Left cardiac atrium (tissue), 4 donors: Measurements from ENCODE around the gene SRPX. TPM values are rescaled to one million over a fixed set of nuclear protein-coding genes. Genes with fewer than 3 reads are reported as not detected.

ENCODE experiments used
- ATAC-seq, 2 donors: fragments of 200-7000 bp; cut with Tn5 transposase; one replicate each; pipeline ENCODE4 v1.9.1; 2020; ENCODE audit warnings: mild to moderate bottlenecking in 2 of 2, moderate library complexity in 2 of 2
- DNase-seq: peaks from one replicate; pipeline ENCODE4 v3.0.0-alpha.2; 2020
- intact Hi-C, 2 donors: fragments of 100-400 bp; cut with DNase I; formaldehyde crosslinking; loops; one replicate each; pipeline versions ENCODE4 v1.14.1 to v1.15.1; 2022 to 2023
- long read RNA-seq: library from polyadenylated mRNA; unstranded; transcript quantifications from one replicate; pipeline ENCODE4 v2.0.0, GENCODE V29; 2021
- total RNA-seq, 2 donors: library from RNA; stranded (reverse); fragmentation: NEBNext Ultra II Directional; extraction: Animal tissue kit (Norgen Biotek cat#: 25700); gene quantifications; one replicate each; pipeline ENCODE4 v1.2.1, GENCODE V29; 2021
- donor health status: DM: no; HTN: yes; CAD: no.
- donor health status: DM: no; HTN: yes; CAD: no; lungs with severe emphysema.
- donor health status: DM: yes; HTN: yes; CAD: no.
- donor health status: Dilated cardiomyopathy.

The SRPX gene
- 100 to 1,000 TPM; 101 to 108 TPM for total RNA-seq
- long read RNA-seq, transcript SRPX-205 (9 exons, 1,780 nt) = minor isoform, 6 of 270 reads
- long read RNA-seq, transcript SRPX-206 (9 exons, 1,842 nt) = minor isoform, 54 of 270 reads
- long read RNA-seq, transcript SRPX-201 (10 exons, 1,874 nt) = major isoform, 192 of 270 reads
- long read RNA-seq, partial matches to known transcripts = 6 of 270 reads
- long read RNA-seq, other reads (novel, unspliced or antisense) = 10 of 270 reads

- ATAC-seq (peak; percentile 84 to 92), DNase-seq (peak; percentile 53)
- intact Hi-C loops = no loop called here
These were observed at the start of gene SRPX for GRCh38 chrX:38220415-38221390. SRPX (minus strand) TSS chrX:38220871; CDS start chrX:38220792, 79 bp downstream.

- DNase-seq (no peak), ATAC-seq (no peak)
- intact Hi-C loops = no loop called here
These were observed 47.3 kb upstream of the SRPX start for GRCh38 chrX:38268011-38268410.

GRCh38 chrX:38262715-38263620, 42.3 kb upstream of the SRPX start:
- intact Hi-C loops = no loop called here
- DNase-seq (no peak), ATAC-seq (no peak)

- DNase-seq (no peak), ATAC-seq (no peak)
- intact Hi-C loops = no loop called here
These were observed 39.6 kb upstream of the SRPX start for GRCh38 chrX:38260231-38260630.

- intact Hi-C loops = no loop called here
- DNase-seq (no peak), ATAC-seq (no peak)
These were observed 35.3 kb upstream of the SRPX start for GRCh38 chrX:38256019-38256418.

GRCh38 chrX:38249965-38250364, 29.3 kb upstream of the SRPX start:
- ATAC-seq = no peak
- DNase-seq = no peak
- intact Hi-C loops = no loop called here

GRCh38 chrX:38247051-38247450, 26.4 kb upstream of the SRPX start:
- no peak for ATAC-seq
- intact Hi-C loops = no loop called here
- no peak for DNase-seq

- DNase-seq = no peak
- no peak for ATAC-seq
- intact Hi-C loops = no loop called here
These were observed 19.9 kb upstream of the SRPX start for GRCh38 chrX:38240541-38240940.

GRCh38 chrX:38236901-38237615, 16.4 kb upstream of the SRPX start:
- no peak for ATAC-seq

GRCh38 chrX:38233891-38234667, 13.4 kb upstream of the SRPX start:
- DNase-seq (no peak), ATAC-seq (peak; percentile 84 to 86)
- intact Hi-C loops = no loop called here

More at GRCh38 chrX:38236901-38237615, 16.4 kb upstream of the SRPX start:
- DNase-seq = no peak
- intact Hi-C loops = no loop called here

- ATAC-seq (peak; percentile 24 to 68), DNase-seq (no peak)
- intact Hi-C loops = no loop called here
These were observed 11.5 kb upstream of the SRPX start for GRCh38 chrX:38232079-38232686.

- no peak for DNase-seq
- intact Hi-C loops = no loop called here
- no peak for ATAC-seq
These were observed 4.4 kb upstream of the SRPX start for GRCh38 chrX:38225093-38225492.

- DNase-seq = no peak
- intact Hi-C loops = no loop called here
- no peak for ATAC-seq
These were observed 3.5 kb upstream of the SRPX start for GRCh38 chrX:38224160-38224559.

GRCh38 chrX:38221391-38221929, 789 bp upstream of the SRPX start:
- ATAC-seq (peak; percentile 2 to 22), DNase-seq (no peak)
- intact Hi-C loops = no loop called here

- intact Hi-C loops = no loop called here
- peak; percentile 45 for DNase-seq
These were observed 652 bp downstream of the SRPX start for GRCh38 chrX:38220024-38220414.

GRCh38 chrX:38216642-38217041, 4.0 kb downstream of the SRPX start:
- intact Hi-C loops = no loop called here
- DNase-seq (no peak), ATAC-seq (no peak)

More at GRCh38 chrX:38220024-38220414, 652 bp downstream of the SRPX start:
- peak; percentile 48 to 60 for ATAC-seq
